Uterus (tissue), 4 donors: ENCODE data around the gene STPG4. TPM values are rescaled to one million over a fixed set of nuclear protein-coding genes. Genes with fewer than 3 reads are reported as not detected.

Experiments used
- DNase-seq, 2 donors: peaks; one replicate each; pipeline ENCODE4 v3.0.0-alpha.2; 2019 to 2020
- H3K27ac ChIP-seq, 2 donors: fragments of 200-600 bp; sonication (generic); 1 replicate in 1 of 2; 2 replicates in 1 of 2; pipeline ENCODE4 v1.5.1; 2016 to 2018
- H3K27me3 ChIP-seq, 2 donors: fragments of 200-600 bp; sonication (generic); one replicate each; pipeline ENCODE4 v1.5.1; 2018 to 2019; ENCODE audit warnings: control low read depth in 1 of 2
- H3K36me3 ChIP-seq, 2 donors: fragments of 200-600 bp; sonication (generic); one replicate each; pipeline ENCODE4 v1.5.1; 2019; ENCODE audit warnings: control low read depth in 1 of 2
- H3K4me1 ChIP-seq, 2 donors: fragments of 200-600 bp; sonication (generic); one replicate each; pipeline ENCODE4 v1.5.1; 2018 to 2019; ENCODE audit warnings: control low read depth in 1 of 2
- H3K4me3 ChIP-seq, 2 donors: fragments of 200-600 bp; sonication (generic); 1 replicate in 1 of 2; 2 replicates in 1 of 2; pipeline ENCODE4 v1.5.1; 2018 to 2019; ENCODE audit warnings: mild to moderate bottlenecking in 1 of 2
- H3K9me3 ChIP-seq, 2 donors: fragments of 200-600 bp; sonication (generic); one replicate each; pipeline ENCODE4 v1.5.1; 2019; ENCODE audit warnings: control low read depth in 1 of 2
- POLR2A ChIP-seq, 2 donors: fragments of 450-650 bp; IDR thresholded peaks; one replicate each; pipeline ENCODE4 v1.6.1; 2016; ENCODE audit warnings: antibody characterized with exemption in 2 of 2, mild to moderate bottlenecking in 1 of 2, moderate library complexity in 1 of 2
- intact Hi-C: fragments of 100-400 bp; cut with DNase I; formaldehyde crosslinking; loops from one replicate; pipeline ENCODE4 v1.15.1; 2023; ENCODE audit warnings: low total_unique reads
- total RNA-seq, 4 donors: library from RNA; depleted of rRNA in 3 of 4; stranded (reverse); fragments of >200 nt in 3 of 4; gene quantifications; one replicate each; pipeline versions ENCODE4 v1.1.0 to v1.2.4, GENCODE V29; 2014 to 2023
- TF ChIP-seq, protein P1 (sequence below), 4 experiments: fragments of 200-600 bp in 2 of 4; fragments of 450-650 bp in 2 of 4; sonication (generic) in 2 of 4; IDR thresholded peaks; one replicate each; pipeline ENCODE4 v1.5.1; 2016 to 2019; ENCODE audit warnings: antibody characterized with exemption in 4 of 4, mild to moderate bottlenecking in 2 of 4, moderate library complexity in 1 of 4
- donor health status: DM: yes; HTN: yes; CAD: no.

STPG4 gene
- total RNA-seq, 4 donors from 2014 or later = 1.0 TPM; not detected in 3

DNA sequence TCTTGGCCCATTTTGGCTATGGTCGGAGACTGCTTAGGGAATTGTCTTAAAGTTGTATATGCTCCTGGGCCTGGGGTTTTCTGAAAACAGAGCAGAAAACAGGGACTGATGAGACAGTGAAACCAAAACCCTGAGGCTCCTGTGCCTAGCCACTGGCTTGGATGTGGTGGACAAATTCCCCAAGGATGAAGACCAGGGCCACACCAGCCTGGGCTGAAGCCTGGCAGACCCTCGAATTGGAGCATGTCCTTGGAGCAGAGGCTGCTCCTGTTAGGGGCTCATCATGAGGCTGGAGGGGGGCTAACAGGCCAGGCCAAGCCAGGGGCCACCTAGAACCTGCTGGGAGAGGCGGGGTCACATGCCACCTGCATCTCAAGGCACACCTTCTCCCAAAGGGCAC is 68.1 kb downstream of the STPG4 start:
- no peak for TF ChIP-seq POLR2A (IDR thresholded peaks at IDR 0.05)
- TF ChIP-seq, protein P1, sequence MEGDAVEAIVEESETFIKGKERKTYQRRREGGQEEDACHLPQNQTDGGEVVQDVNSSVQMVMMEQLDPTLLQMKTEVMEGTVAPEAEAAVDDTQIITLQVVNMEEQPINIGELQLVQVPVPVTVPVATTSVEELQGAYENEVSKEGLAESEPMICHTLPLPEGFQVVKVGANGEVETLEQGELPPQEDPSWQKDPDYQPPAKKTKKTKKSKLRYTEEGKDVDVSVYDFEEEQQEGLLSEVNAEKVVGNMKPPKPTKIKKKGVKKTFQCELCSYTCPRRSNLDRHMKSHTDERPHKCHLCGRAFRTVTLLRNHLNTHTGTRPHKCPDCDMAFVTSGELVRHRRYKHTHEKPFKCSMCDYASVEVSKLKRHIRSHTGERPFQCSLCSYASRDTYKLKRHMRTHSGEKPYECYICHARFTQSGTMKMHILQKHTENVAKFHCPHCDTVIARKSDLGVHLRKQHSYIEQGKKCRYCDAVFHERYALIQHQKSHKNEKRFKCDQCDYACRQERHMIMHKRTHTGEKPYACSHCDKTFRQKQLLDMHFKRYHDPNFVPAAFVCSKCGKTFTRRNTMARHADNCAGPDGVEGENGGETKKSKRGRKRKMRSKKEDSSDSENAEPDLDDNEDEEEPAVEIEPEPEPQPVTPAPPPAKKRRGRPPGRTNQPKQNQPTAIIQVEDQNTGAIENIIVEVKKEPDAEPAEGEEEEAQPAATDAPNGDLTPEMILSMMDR (IDR thresholded peaks at IDR 0.05) = no peak
- no peaks in the 10 kb centered on the region for H3K27me3 ChIP-seq
- intact Hi-C loops = no loop called here
- H3K27ac ChIP-seq = peak overlapping the region; percentile 45 to 61
- H3K4me3 ChIP-seq = no peak overlapping the region
- peaks cover 13 to 36% of the 10 kb centered on the region in 2 donors for H3K4me1 ChIP-seq
- H3K36me3 ChIP-seq = no peaks in the 10 kb centered on the region
- H3K9me3 ChIP-seq = no peaks in the 10 kb centered on the region
- no peak for DNase-seq

DNA sequence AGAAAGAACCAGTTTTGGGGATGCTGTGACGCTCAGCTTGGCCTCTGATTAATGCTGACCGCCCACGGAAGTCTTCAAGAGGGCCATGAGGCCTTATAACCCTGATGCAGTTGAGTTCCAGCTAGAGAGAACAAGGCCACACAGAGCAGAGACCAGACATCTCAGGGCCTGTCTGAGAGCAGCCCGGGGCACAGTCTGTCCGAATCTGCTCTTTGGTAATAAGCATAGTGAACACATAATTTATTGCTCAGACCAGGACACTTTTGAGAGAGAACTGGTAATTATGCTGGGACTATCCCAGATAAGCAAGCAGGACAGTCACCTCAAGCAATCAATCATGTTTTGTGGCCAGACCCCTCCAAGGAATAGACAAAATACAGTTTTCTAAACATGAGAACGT is 68.5 kb downstream of the STPG4 start:
- intact Hi-C loops = no loop called here
- H3K4me3 ChIP-seq = no peak overlapping the region
- no peaks in the 10 kb centered on the region for H3K36me3 ChIP-seq
- H3K4me1 ChIP-seq = peaks cover 13 to 36% of the 10 kb centered on the region in 2 donors
- no peak for TF ChIP-seq POLR2A (IDR thresholded peaks at IDR 0.05)
- TF ChIP-seq, protein P1 (IDR thresholded peaks at IDR 0.05) = no peak
- no peak for DNase-seq
- H3K9me3 ChIP-seq = no peaks in the 10 kb centered on the region
- H3K27me3 ChIP-seq = no peaks in the 10 kb centered on the region
- H3K27ac ChIP-seq = peak overlapping the region; percentile 45 to 61

DNA sequence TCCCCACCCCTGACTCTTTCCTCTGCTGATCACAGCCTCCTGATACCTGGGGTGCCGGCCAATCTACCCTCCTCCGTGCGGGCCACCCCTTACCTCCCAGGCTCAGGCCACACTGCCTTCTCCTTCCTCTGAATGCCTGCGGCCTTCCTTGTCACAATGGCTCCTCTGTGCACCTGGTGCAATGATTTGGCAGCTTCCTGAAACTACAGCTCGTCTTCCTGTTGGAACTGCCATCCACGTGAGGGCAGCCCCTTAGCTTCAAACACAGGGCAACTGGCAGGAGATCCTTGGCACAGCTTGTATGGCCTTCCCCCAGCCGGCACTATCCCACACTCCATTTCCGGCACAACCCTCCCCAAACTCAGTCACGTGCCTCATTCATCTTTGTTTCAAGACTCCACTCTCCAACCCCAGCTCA is 69.0 kb downstream of the STPG4 start:
- Histone ChIP-seq H3K27ac (peak overlapping the region; percentile 45 to 61), H3K9me3 (no peaks in the 10 kb centered on the region), H3K4me1 (peaks cover 13 to 35% of the 10 kb centered on the region in 2 donors), H3K27me3 (no peaks in the 10 kb centered on the region), H3K4me3 (no peak overlapping the region), H3K36me3 (no peaks in the 10 kb centered on the region)
- intact Hi-C loops = no loop called here
- DNase-seq = peak in 1 of 2 donors; percentile 46
- TF ChIP-seq POLR2A (IDR thresholded peaks at IDR 0.05) = no peak

DNA sequence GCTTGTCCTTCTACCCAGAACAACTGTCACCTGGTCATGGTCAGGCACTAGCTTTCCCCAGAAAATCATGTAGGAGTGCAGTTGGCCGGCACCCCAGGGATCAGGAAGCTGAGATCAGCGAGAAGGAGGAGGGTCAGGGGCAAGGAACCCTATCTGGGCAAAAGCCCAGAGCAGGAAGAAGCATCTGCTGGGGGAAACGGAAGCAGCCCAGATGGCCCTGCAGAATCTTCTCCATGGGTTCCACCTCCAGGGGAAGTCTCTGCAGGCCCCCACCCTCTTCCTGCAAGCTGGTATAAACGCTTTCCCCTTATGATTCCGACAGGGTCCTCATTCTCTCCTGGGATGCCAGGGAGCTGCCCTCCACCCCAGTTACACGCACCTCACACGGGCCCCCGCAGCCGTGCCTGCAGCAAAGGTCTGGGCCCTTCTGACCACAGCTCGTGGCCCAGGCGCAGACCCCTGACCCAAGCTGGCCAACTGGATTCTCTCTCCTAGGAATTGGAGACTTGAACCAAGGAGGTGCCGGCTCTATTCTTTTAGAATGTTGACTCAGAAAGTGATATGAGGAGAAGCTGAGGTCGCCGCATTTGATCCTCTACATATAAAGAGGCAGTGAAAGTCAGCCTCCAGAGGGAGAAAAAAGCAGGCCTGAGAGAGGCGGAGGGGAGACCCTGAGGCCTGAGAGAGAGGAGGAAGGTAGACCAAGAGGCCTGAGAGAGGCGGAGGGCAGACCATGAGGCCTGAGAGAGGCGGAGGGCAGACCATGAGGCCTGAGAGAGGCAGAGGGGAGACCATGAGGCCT is 71.0 kb downstream of the STPG4 start:
- intact Hi-C loops = no loop called here
- peaks cover 16 to 44% of the 10 kb centered on the region in 2 donors for H3K4me1 ChIP-seq
- H3K27me3 ChIP-seq = no peaks in the 10 kb centered on the region
- TF ChIP-seq POLR2A (IDR thresholded peaks at IDR 0.05) = no peak
- TF ChIP-seq, protein P1 (IDR thresholded peaks at IDR 0.05) = no peak
- peak overlapping the region; percentile 35 to 44 for H3K27ac ChIP-seq
- H3K9me3 ChIP-seq = no peaks in the 10 kb centered on the region
- no peaks in the 10 kb centered on the region for H3K36me3 ChIP-seq
- H3K4me3 ChIP-seq = no peak overlapping the region
- peak; percentile 53 to 57 for DNase-seq

DNA sequence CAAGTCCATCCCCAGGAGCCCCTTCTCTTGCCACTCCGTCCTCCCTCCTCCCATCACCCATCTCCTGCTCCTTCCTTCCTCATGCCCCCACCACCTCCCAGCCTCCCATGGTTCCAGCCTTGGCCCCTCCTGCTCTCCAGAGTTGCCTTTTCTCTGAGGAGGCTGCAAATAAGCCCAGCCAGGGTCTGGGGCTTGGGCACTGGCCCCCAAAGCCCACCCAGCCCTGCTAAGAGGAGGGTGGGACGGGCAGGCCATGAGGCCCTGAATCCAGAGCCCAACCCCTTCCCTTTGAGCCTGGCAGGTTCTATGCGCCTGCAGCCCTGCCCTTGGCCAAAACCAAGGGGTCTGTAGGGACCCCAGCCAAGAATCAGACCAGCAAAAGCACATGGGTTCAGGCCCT is 71.6 kb downstream of the STPG4 start:
- peaks cover 16 to 38% of the 10 kb centered on the region in 2 donors for H3K4me1 ChIP-seq
- DNase-seq = no peak
- no peaks in the 10 kb centered on the region for H3K9me3 ChIP-seq
- TF ChIP-seq, protein P1 (IDR thresholded peaks at IDR 0.05) = no peak
- TF ChIP-seq POLR2A (IDR thresholded peaks at IDR 0.05) = no peak
- intact Hi-C loops = no loop called here
- no peaks in the 10 kb centered on the region for H3K27me3 ChIP-seq
- H3K27ac ChIP-seq = peak overlapping the region; percentile 3 to 35
- H3K4me3 ChIP-seq = no peak overlapping the region
- H3K36me3 ChIP-seq = no peaks in the 10 kb centered on the region
